ENCODE results near the gene LRP5. TPM values are rescaled to one million over a fixed set of nuclear protein-coding genes. Genes with fewer than 3 reads are reported as not detected.
"Not testable (repeated sequence)": the region's sequence is repeated elsewhere in the genome, so short reads cannot be mapped to it uniquely, and the experiment has no call there.

LRP5 gene
- total and polyA plus RNA-seq, 7 donors = 18.0 to 63.1 (median 28.9) TPM

- no peak for TF ChIP-seq POLR2A (IDR thresholded peaks at IDR 0.05)
- TF ChIP-seq, protein P1, sequence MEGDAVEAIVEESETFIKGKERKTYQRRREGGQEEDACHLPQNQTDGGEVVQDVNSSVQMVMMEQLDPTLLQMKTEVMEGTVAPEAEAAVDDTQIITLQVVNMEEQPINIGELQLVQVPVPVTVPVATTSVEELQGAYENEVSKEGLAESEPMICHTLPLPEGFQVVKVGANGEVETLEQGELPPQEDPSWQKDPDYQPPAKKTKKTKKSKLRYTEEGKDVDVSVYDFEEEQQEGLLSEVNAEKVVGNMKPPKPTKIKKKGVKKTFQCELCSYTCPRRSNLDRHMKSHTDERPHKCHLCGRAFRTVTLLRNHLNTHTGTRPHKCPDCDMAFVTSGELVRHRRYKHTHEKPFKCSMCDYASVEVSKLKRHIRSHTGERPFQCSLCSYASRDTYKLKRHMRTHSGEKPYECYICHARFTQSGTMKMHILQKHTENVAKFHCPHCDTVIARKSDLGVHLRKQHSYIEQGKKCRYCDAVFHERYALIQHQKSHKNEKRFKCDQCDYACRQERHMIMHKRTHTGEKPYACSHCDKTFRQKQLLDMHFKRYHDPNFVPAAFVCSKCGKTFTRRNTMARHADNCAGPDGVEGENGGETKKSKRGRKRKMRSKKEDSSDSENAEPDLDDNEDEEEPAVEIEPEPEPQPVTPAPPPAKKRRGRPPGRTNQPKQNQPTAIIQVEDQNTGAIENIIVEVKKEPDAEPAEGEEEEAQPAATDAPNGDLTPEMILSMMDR (IDR thresholded peaks at IDR 0.05) = no peak
- TF ChIP-seq EP300 (IDR thresholded peaks at IDR 0.05) = no peak
- no peak for TF ChIP-seq POLR2AphosphoS5 (IDR thresholded peaks at IDR 0.05)
- intact Hi-C loops (cut with DNase I) = no loop called here
- no peak overlapping the region for H3K4me3 ChIP-seq
- no peaks in the 10 kb centered on the region for H3K9me3 ChIP-seq
- peaks cover 10 to 24% (median 13%) of the 10 kb centered on the region in 4 donors for H3K36me3 ChIP-seq
- no peaks in the 10 kb centered on the region for H3K27me3 ChIP-seq
- whole genome bisulfite sequencing, 2 donors = 75 to 84% methylated on average over 13 of the region's 13 CpGs
- DNase-seq = no peak
- peak overlapping the region; percentile 83 to 93 (median 88) for H3K27ac ChIP-seq
- H3K4me1 ChIP-seq = peaks cover 0 to 60% (median 52%) of the 10 kb centered on the region in 4 donors
These were observed 87.5 kb downstream of the LRP5 start for GRCh38 chr11:68399916-68400315.

- H3K27ac ChIP-seq = peak overlapping the region; percentile 83 to 93 (median 88)
- intact Hi-C loops (cut with DNase I) = not testable (repeated sequence)
These were observed 88.2 kb downstream of the LRP5 start for GRCh38 chr11:68400584-68400983.

GRCh38 chr11:68401856-68402255, 89.5 kb downstream of the LRP5 start:
- Histone ChIP-seq H3K4me3 (no peak overlapping the region), H3K27ac (peak overlapping the region; percentile 83 to 93 (median 88)), H3K9me3 (no peaks in the 10 kb centered on the region), H3K4me1 (peaks cover 0 to 61% (median 58%) of the 10 kb centered on the region in 4 donors), H3K27me3 (no peaks in the 10 kb centered on the region), H3K36me3 (peaks cover 11 to 34% (median 18%) of the 10 kb centered on the region in 4 donors)
- TF ChIP-seq EP300 (IDR thresholded peaks at IDR 0.05) (no peak), POLR2A (IDR thresholded peaks at IDR 0.05) (no peak), POLR2AphosphoS5 (IDR thresholded peaks at IDR 0.05) (no peak)
- TF ChIP-seq, protein P1 (IDR thresholded peaks at IDR 0.05) = no peak
- 96 to 97% methylated on average over 7 of the region's 7 CpGs for WGBS, 2 donors
- intact Hi-C loops (cut with DNase I) = loop anchor here (1.0 kb wide), 1 partner anchor 145 kb away; no protein-coding TSS in a partner anchor
- no peak for DNase-seq

More at GRCh38 chr11:68400584-68400983, 88.2 kb downstream of the LRP5 start:
- WGBS, 2 donors = 53 to 82% methylated on average over 7 of the region's 7 CpGs
- Histone ChIP-seq H3K4me1 (peaks cover 0 to 60% (median 52%) of the 10 kb centered on the region in 4 donors), H3K36me3 (peaks cover 10 to 24% (median 13%) of the 10 kb centered on the region in 4 donors)
- H3K4me3 ChIP-seq, DNase-seq, H3K27me3 ChIP-seq, H3K9me3 ChIP-seq: not testable (repeated sequence)

GRCh38 chr11:68402355-68403031, 90.1 kb downstream of the LRP5 start:
- WGBS, 2 donors = 84 to 93% methylated on average over 15 of the region's 15 CpGs
- Histone ChIP-seq H3K36me3 (peaks cover 14 to 39% (median 18%) of the 10 kb centered on the region in 4 donors), H3K27ac (peak overlapping the region in 3 of 4 donors; percentile 84 to 93 (median 92)), H3K9me3 (no peaks in the 10 kb centered on the region), H3K4me1 (peaks cover 0 to 55% (median 52%) of the 10 kb centered on the region in 4 donors), H3K4me3 (no peak overlapping the region), H3K27me3 (no peaks in the 10 kb centered on the region)
- intact Hi-C loops (cut with DNase I) = no loop called here
- no peak for DNase-seq
- TF ChIP-seq EP300 (IDR thresholded peaks at IDR 0.05) = no peak
- TF ChIP-seq, protein P1 (IDR thresholded peaks at IDR 0.05) = no peak
- no peak for TF ChIP-seq POLR2AphosphoS5 (IDR thresholded peaks at IDR 0.05)
- no peak for TF ChIP-seq POLR2A (IDR thresholded peaks at IDR 0.05)

DNA sequence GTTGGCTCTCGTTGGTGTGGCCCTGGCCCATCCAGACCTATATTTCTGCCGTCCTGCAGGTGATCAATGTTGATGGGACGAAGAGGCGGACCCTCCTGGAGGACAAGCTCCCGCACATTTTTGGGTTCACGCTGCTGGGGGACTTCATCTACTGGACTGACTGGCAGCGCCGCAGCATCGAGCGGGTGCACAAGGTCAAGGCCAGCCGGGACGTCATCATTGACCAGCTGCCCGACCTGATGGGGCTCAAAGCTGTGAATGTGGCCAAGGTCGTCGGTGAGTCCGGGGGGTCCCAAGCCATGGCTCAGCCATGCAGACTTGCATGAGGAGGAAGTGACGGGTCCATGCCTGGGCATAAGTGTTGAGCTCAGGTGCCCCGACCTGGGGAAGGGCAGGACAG, 91.0 kb downstream of the LRP5 start:
- Histone ChIP-seq H3K27ac (no peak overlapping the region), H3K4me3 (no peak overlapping the region), H3K36me3 (peaks cover 14 to 48% (median 18%) of the 10 kb centered on the region in 4 donors), H3K27me3 (no peaks in the 10 kb centered on the region), H3K4me1 (peaks cover 0 to 46% (median 43%) of the 10 kb centered on the region in 4 donors), H3K9me3 (no peaks in the 10 kb centered on the region)
- TF ChIP-seq POLR2AphosphoS5 (IDR thresholded peaks at IDR 0.05) (no peak), EP300 (IDR thresholded peaks at IDR 0.05) (no peak), POLR2A (IDR thresholded peaks at IDR 0.05) (no peak)
- TF ChIP-seq, protein P1 (IDR thresholded peaks at IDR 0.05) = no peak
- DNase-seq = no peak
- intact Hi-C loops (cut with DNase I) = no loop called here
- WGBS, 2 donors = 95 to 96% methylated on average over 18 of the region's 18 CpGs
